Epithelial cell of prostate (primary cell): Measurements from ENCODE around the gene TUB.

ENCODE experiments used
- DNase-seq: peaks from one replicate; pipeline ENCODE4 v3.0.0-alpha.2; 2011; ENCODE audit warnings: low read depth, low spot score
- H3K27ac ChIP-seq: fragments of 450-650 bp; 2 replicates; pipeline ENCODE4 v1.5.1; 2017; ENCODE audit warnings: mild to moderate bottlenecking

Gene TUB

GRCh38 chr11:8102965-8103364, 22.0 kb downstream of the TUB start:
- H3K27ac ChIP-seq: no peak overlapping the region
- DNase-seq: no peak

GRCh38 chr11:8103909-8104308, 22.9 kb downstream of the TUB start:
- H3K27ac ChIP-seq: no peak overlapping the region
- DNase-seq: no peak

DNA sequence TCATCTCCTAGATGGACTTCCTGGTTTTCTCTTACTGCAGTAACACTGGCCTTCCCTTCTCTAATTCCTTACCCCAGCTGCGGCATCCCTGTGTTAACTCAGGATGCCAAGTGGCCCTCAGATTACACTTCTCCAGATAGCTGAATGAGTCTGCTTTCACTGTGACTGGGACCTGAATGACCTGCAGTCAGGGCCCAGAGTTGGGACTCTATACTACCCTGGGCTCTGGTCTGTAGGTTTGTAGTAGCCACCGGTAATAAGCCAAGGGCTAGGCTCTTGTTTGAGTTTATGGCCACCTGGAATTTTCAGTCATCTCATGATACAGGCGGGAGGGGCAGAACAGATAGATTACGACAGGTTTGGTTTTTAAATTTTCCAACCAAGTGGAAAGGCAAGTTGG, 24.1 kb downstream of the TUB start:
- no peak overlapping the region for H3K27ac ChIP-seq

DNA sequence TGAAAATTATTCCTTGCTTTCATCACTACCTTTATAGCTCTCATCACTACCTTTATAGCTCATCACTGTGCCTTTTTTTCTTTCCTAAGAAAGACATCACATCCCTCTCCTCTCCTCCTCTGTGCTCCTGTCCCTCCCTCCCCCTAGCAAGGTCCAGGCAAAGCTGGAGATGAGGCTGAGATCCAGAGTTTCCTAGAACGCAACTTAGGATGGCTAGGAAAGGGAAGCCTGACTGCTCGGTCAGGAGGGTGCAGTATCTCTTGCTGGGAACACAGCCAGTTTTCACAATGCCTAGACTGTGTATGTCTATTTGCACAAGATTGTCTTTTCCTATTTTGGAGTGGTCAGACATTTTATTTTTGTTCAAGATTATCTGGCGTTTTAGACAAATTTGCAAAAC, 24.7 kb downstream of the TUB start:
- DNase-seq: no peak
- H3K27ac ChIP-seq: no peak overlapping the region

More for the DNA sequence above, 24.1 kb downstream of the TUB start:
- DNase-seq: no peak

DNA sequence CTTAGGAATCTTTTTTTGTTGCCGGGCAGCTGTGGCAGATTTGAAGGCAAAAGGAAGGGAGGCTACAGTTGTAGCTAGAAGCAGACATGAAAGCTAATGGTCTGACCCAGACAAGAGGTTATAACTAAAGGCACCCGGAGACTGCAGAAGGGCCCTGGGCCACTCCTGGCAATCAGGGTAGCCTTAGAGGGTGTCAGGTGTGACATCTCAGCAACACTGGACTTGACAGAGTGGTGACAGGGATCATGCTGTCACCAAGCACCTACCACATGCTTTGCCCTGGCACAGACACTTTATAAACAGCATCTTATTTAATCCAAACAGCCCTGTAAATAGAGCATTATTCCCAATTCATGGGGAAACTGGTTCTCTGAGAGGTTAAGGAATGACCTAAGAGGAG, 25.7 kb downstream of the TUB start:
- DNase-seq: no peak
- no peak overlapping the region for H3K27ac ChIP-seq

GRCh38 chr11:8107642-8108041, 26.6 kb downstream of the TUB start:
- no peak for DNase-seq
- H3K27ac ChIP-seq: no peak overlapping the region

GRCh38 chr11:8108421-8108820, 27.4 kb downstream of the TUB start:
- no peak for DNase-seq
- H3K27ac ChIP-seq: no peak overlapping the region

- no peak overlapping the region for H3K27ac ChIP-seq
- no peak for DNase-seq
Measured at GRCh38 chr11:8109675-8110074, 28.7 kb downstream of the TUB start.

GRCh38 chr11:8110396-8110795, 29.4 kb downstream of the TUB start:
- no peak for DNase-seq
- no peak overlapping the region for H3K27ac ChIP-seq

DNA sequence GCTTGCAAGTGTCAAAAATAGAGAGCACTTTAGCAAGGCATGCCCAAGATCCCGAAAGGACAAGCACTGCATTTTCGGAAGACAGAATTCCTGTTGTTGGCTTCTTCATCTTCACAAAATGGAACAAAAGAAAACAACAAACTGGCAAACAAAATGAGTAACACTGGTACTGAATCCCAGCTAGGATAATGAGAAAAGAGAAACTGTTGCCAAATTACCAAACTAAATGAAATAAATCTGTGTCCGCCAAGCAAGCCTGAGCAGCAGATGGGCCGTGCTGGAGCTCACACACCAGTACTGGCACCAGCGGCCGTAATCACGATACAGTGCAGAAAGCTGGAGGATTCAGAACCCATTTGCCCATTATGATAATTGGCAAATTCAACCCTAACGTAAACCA, 30.6 kb downstream of the TUB start:
- no peak overlapping the region for H3K27ac ChIP-seq
- no peak for DNase-seq

- no peak overlapping the region for H3K27ac ChIP-seq
Measured at GRCh38 chr11:8122173-8122764, 41.3 kb downstream of the TUB start.

GRCh38 chr11:8126649-8127289, 45.8 kb downstream of the TUB start:
- no peak for DNase-seq
- H3K27ac ChIP-seq: no peak overlapping the region

More at GRCh38 chr11:8122173-8122764, 41.3 kb downstream of the TUB start:
- DNase-seq: no peak

GRCh38 chr11:8127447-8127846, 46.4 kb downstream of the TUB start:
- H3K27ac ChIP-seq: no peak overlapping the region
- no peak for DNase-seq

DNA sequence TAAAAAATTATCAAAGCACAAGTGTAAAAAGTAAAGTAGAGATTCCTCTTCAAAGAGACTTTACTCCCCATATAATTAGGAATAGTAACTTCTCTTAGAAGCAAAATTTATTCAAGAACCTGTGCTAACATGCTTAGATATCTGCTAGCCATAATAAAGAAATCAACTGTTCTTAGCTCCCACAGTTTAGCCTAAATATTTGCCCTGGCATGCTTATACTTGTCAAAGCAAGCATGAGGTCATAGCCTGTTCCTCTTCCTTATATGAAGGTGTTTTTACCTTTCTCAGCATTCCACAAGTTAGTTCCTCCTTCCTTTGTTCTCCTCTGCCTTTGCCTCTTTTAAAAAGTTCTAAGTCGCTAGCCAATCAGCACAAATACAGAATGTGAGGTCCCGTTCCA, 57.5 kb downstream of the TUB start:
- peak overlapping the region; percentile 75 for H3K27ac ChIP-seq
- DNase-seq: peak; percentile 59

- H3K27ac ChIP-seq: no peak overlapping the region
- no peak for DNase-seq
Measured at GRCh38 chr11:8149726-8150125, 68.7 kb downstream of the TUB start.
